HCT116 (cell line): ENCODE data around the gene ESPL1. TPM values are rescaled to one million over a fixed set of nuclear protein-coding genes. Genes with fewer than 3 reads are reported as not detected.

ENCODE experiments used
- ATAC-seq: fragments of 200-7000 bp; cut with Tn5 transposase; 2 replicates; pipeline ENCODE4 v1.9.1; 2020; ENCODE audit warnings: mild to moderate bottlenecking, moderate library complexity
- BruUV-seq: library from RNA; stranded (reverse); fragments of 400-500 nt; replicated peaks from 2 replicates; lab custom pipeline; 2021; lab: Mats Ljungman, UMichigan
- CTCF ChIA-PET: fragments of 300-600 bp; sonication (Branson Sonifier 250); formaldehyde crosslinking; loops from one replicate; lab custom pipeline; 2021; ENCODE audit warnings: antibody characterized with exemption; lab: Charles Lee
- POLR2A ChIA-PET: fragments of 300-600, 350-600 bp; sonication (Branson Sonifier 250); formaldehyde crosslinking; loops from one replicate; lab custom pipeline; 2021; ENCODE audit warnings: antibody characterized with exemption; lab: Charles Lee
- RAD21 ChIA-PET, 2 experiments: fragments of 300-600 bp; sonication (Branson Sonifier 250); formaldehyde crosslinking; loops; one replicate each; lab custom pipeline; 2023; ENCODE audit warnings: low total read pairs in 2 of 2; ENCODE audit not compliant: uncharacterized antibody in 2 of 2, unreplicated experiment in 2 of 2, low non-redundant PET in 1 of 2; lab: Charles Lee
- DNase-seq: peaks from one replicate; pipeline ENCODE4 v3.0.0-alpha.2; 2010; ENCODE audit warnings: low read depth, low spot score
- H2AFZ ChIP-seq: fragments of 200-600 bp; shearing (Covaris generic), sonication (generic); 2 replicates; pipeline ENCODE4 v1.6.1; 2017; ENCODE audit warnings: low read depth, mixed run types, mixed read lengths, antibody characterized with exemption, low read length; ENCODE audit not compliant: poor library complexity, severe bottlenecking
- H3K27ac ChIP-seq: 2 replicates; pipeline ENCODE4 v1.5.1; 2012; ENCODE audit warnings: low read depth, low read length
- H3K27me3 ChIP-seq: fragments of 200-600 bp; sonication (generic); 2 replicates; pipeline ENCODE4 v1.6.1; 2016; ENCODE audit warnings: mixed run types, low read length, mixed read lengths; ENCODE audit not compliant: insufficient read depth
- H3K36me3 ChIP-seq, 2 experiments: fragments of 200-500 bp in 1 of 2; fragments of 200-600 bp in 1 of 2; sonication (Bioruptor generic) in 1 of 2; sonication (generic) in 1 of 2; 2 replicates each; pipeline versions ENCODE4 v1.5.1 to v1.6.1; 2014 to 2016; ENCODE audit warnings: low read length in 2 of 2, inconsistent platforms in 1 of 2, mixed read lengths in 1 of 2, mixed run types in 1 of 2; ENCODE audit not compliant: insufficient read depth in 2 of 2, control insufficient read depth in 1 of 2
- H3K4me1 ChIP-seq, 2 experiments: fragments of 200-600 bp in 1 of 2; sonication (generic) in 1 of 2; 2 replicates each; pipeline versions ENCODE4 v1.5.1 to v1.6.1; 2012 to 2017; ENCODE audit warnings: low read length in 2 of 2, inconsistent platforms in 1 of 2, mild to moderate bottlenecking in 1 of 2, mixed read lengths in 1 of 2, mixed run types in 1 of 2, moderate library complexity in 1 of 2; ENCODE audit not compliant: insufficient read depth in 2 of 2, control insufficient read depth in 1 of 2
- H3K4me2 ChIP-seq: fragments of 200-600 bp; sonication (generic); 2 replicates; pipeline ENCODE4 v1.6.1; 2017; ENCODE audit warnings: mixed run types, low read length, mixed read lengths
- H3K4me3 ChIP-seq, 2 experiments: fragments of 200-600 bp in 1 of 2; sonication (generic) in 1 of 2; replicated peaks in 1 of 2; 2 replicates each; pipeline ENCODE4 v1.5.1; 2011 to 2016; ENCODE audit warnings: low read length in 2 of 2, control low read depth in 1 of 2, low read depth in 1 of 2, mild to moderate bottlenecking in 1 of 2, mixed read lengths in 1 of 2, mixed run types in 1 of 2
- H3K79me2 ChIP-seq: fragments of 200-600 bp; sonication (generic); 2 replicates; pipeline ENCODE4 v1.6.1; 2017; ENCODE audit warnings: mild to moderate bottlenecking, mixed run types, low read length, moderate library complexity, mixed read lengths; ENCODE audit not compliant: insufficient read depth
- H3K9ac ChIP-seq: fragments of 200-600 bp; sonication (generic); 2 replicates; pipeline ENCODE4 v1.6.1; 2016; ENCODE audit warnings: low read length, mixed read lengths
- H3K9me2 ChIP-seq: fragments of 200-600 bp; sonication (generic), shearing (Covaris generic); 2 replicates; pipeline ENCODE4 v1.6.1; 2017; ENCODE audit warnings: mixed run types, mild to moderate bottlenecking, moderate library complexity; ENCODE audit not compliant: insufficient read depth
- H3K9me3 ChIP-seq, 2 experiments: fragments of 200-500 bp in 1 of 2; fragments of 200-600 bp in 1 of 2; sonication (Bioruptor generic) in 1 of 2; sonication (generic) in 1 of 2; 2 replicates each; pipeline ENCODE4 v1.6.1; 2014 to 2017; ENCODE audit warnings: low read length in 2 of 2, mixed read lengths in 2 of 2, inconsistent platforms in 1 of 2, low read depth in 1 of 2, mild to moderate bottlenecking in 1 of 2, mixed run types in 1 of 2, moderate library complexity in 1 of 2; ENCODE audit not compliant: control insufficient read depth in 1 of 2, insufficient read depth in 1 of 2
- H4K20me1 ChIP-seq: fragments of 200-600 bp; sonication (generic), shearing (Covaris generic); 2 replicates; pipeline ENCODE4 v1.6.1; 2017; ENCODE audit warnings: mixed run types, mild to moderate bottlenecking, moderate library complexity; ENCODE audit not compliant: insufficient read depth
- ATF3 ChIP-seq: IDR thresholded peaks from 2 replicates; pipeline ENCODE4 v1.6.1; 2012
- CBX3 ChIP-seq: IDR thresholded peaks from 2 replicates; pipeline ENCODE4 v1.6.1; 2012; ENCODE audit warnings: low read depth
- CEBPB ChIP-seq: IDR thresholded peaks from 2 replicates; pipeline ENCODE4 v1.6.1; 2012; ENCODE audit warnings: low read depth
- CTCF ChIP-seq, 3 experiments: fragments of 200-600 bp in 1 of 3; sonication (generic) in 1 of 3; IDR thresholded peaks in 2 of 3; conservative IDR thresholded peaks in 1 of 3; 2 replicates each; pipeline ENCODE4 v1.5.1; 2012 to 2017; ENCODE audit warnings: low read depth in 2 of 3, low read length in 2 of 3, antibody characterized with exemption in 1 of 3, borderline replicate concordance in 1 of 3, control low read depth in 1 of 3, mild to moderate bottlenecking in 1 of 3, mixed read lengths in 1 of 3, mixed run types in 1 of 3, moderate library complexity in 1 of 3; ENCODE audit not compliant: insufficient read depth in 1 of 3
- ELF1 ChIP-seq: IDR thresholded peaks from 2 replicates; pipeline ENCODE4 v1.6.1; 2012; ENCODE audit warnings: low read depth, borderline replicate concordance
- EZH2 ChIP-seq: fragments of 200-600 bp; sonication (generic); IDR thresholded peaks from 2 replicates; pipeline ENCODE4 v1.6.1; 2017; ENCODE audit warnings: antibody characterized with exemption, mixed run types
- FOSL1 ChIP-seq: IDR thresholded peaks from 2 replicates; pipeline ENCODE4 v1.6.1; 2012; ENCODE audit warnings: low read depth
- POLR2A ChIP-seq: IDR thresholded peaks from 2 replicates; pipeline ENCODE4 v1.7.0; 2011; ENCODE audit warnings: borderline replicate concordance; ENCODE audit not compliant: insufficient read depth, insufficient read length; ENCODE audit errors: extremely low read depth
- TCF7L2 ChIP-seq: IDR thresholded peaks from 2 replicates; pipeline ENCODE4 v1.7.0; 2011; ENCODE audit warnings: borderline replicate concordance, inconsistent platforms; ENCODE audit not compliant: insufficient read depth, insufficient read length; ENCODE audit errors: extremely low read depth
- ZNF274 ChIP-seq: fragments of 200-500 bp; sonication (Bioruptor generic); IDR thresholded peaks from 2 replicates; pipeline ENCODE4 v1.6.1; 2014; ENCODE audit warnings: mild to moderate bottlenecking, low read depth, low read length, inconsistent platforms
- intact Hi-C: fragments of 100-400 bp; cut with micrococcal nuclease; formaldehyde crosslinking; loops from 2 replicates; pipeline ENCODE4 v1.10.0; 2022
- total RNA-seq: library from RNA; stranded (reverse); gene quantifications from one replicate; pipeline ENCODE4 v1.2.1, GENCODE V29; 2021; ENCODE audit not compliant: unreplicated experiment

Gene ESPL1
- total RNA-seq, 1 experiment from 2014 or later = 50.3 TPM

GRCh38 chr12:53244337-53244736, 23.8 kb upstream of the ESPL1 start:
- H3K27ac ChIP-seq = no peak overlapping the region
- CTCF ChIA-PET = no interaction called here
- no peaks in the 10 kb centered on the region for H3K36me3 ChIP-seq
- no peak overlapping the region for H2AFZ ChIP-seq
- no peaks in the 10 kb centered on the region for H3K9me3 ChIP-seq
- intact Hi-C loops = no loop called here
- H3K27me3 ChIP-seq = peaks cover 3% of the 10 kb centered on the region; the same call in 1 of the 2 replicates
- no peak overlapping the region for H3K4me2 ChIP-seq
- H3K4me1 ChIP-seq = no peaks in the 10 kb centered on the region
- H3K79me2 ChIP-seq = no peaks in the 10 kb centered on the region
- no peak for DNase-seq
- RAD21 ChIA-PET = no interaction called here
- no TSS peak for BruUV-seq
- no peak for ATAC-seq
- no peak overlapping the region for H3K4me3 ChIP-seq
- H3K9me2 ChIP-seq = no peaks in the 10 kb centered on the region
- TF ChIP-seq CBX3 = no peak
- no peak for TF ChIP-seq EZH2
- no peak for TF ChIP-seq CTCF (IDR thresholded peaks at IDR 0.05 in 2 of 3, conservative IDR thresholded peaks at IDR 0.05 in 1 of 3; ENCODE audit: borderline replicate concordance in 1 of 3, insufficient read depth in 1 of 3, low read depth in 2 of 3, low read length in 2 of 3)
- no peak for TF ChIP-seq FOSL1
- no peak for TF ChIP-seq ATF3
- no peak for TF ChIP-seq TCF7L2
- TF ChIP-seq CEBPB = no peak
- POLR2A ChIA-PET = no interaction called here
- no peaks in the 10 kb centered on the region for H4K20me1 ChIP-seq
- no peak overlapping the region for H3K9ac ChIP-seq

GRCh38 chr12:53245286-53245685, 22.8 kb upstream of the ESPL1 start:
- RAD21 ChIA-PET = no interaction called here
- H3K9me2 ChIP-seq = no peaks in the 10 kb centered on the region
- no peaks in the 10 kb centered on the region for H3K79me2 ChIP-seq
- H3K9me3 ChIP-seq = no peaks in the 10 kb centered on the region
- H3K27ac ChIP-seq = no peak overlapping the region
- POLR2A ChIA-PET = no interaction called here
- peaks cover 3% of the 10 kb centered on the region; the same call in 1 of the 2 replicates for H3K27me3 ChIP-seq
- no peak overlapping the region for H3K4me3 ChIP-seq
- BruUV-seq = no TSS peak
- H3K4me1 ChIP-seq = peaks cover 0 to under 1% of the 10 kb centered on the region in 2 experiments; a peak in 1 of 4 replicates
- ATAC-seq = no peak
- intact Hi-C loops = no loop called here
- TF ChIP-seq ZNF274 (no peak), ELF1 (no peak), POLR2A (no peak)
- H2AFZ ChIP-seq = no peak overlapping the region
- no peaks in the 10 kb centered on the region for H4K20me1 ChIP-seq
- no peak overlapping the region for H3K9ac ChIP-seq
- DNase-seq = no peak
- CTCF ChIA-PET = no interaction called here
- H3K36me3 ChIP-seq = no peaks in the 10 kb centered on the region
- H3K4me2 ChIP-seq = no peak overlapping the region
